NCI-H2081 treated with DMSO at 0.1 percent for 48 hours (cell line): ENCODE results near the gene RAB20.
"Not testable (repeated sequence)": the region's sequence is repeated elsewhere in the genome, so short reads cannot be mapped to it uniquely, and the experiment has no call there.

Experiments used
- DNase-seq: peaks from one replicate; lab custom pipeline; 2025; lab: John Stamatoyannopoulos, UW

Gene RAB20

GRCh38 chr13:110554946-110555345 lies 6.6 kb downstream of the RAB20 start:
- no peak for DNase-seq

GRCh38 chr13:110554227-110554836 lies 7.2 kb downstream of the RAB20 start:
- no peak for DNase-seq

- DNase-seq, result no peak
Measured at GRCh38 chr13:110553417-110553816, 8.1 kb downstream of the RAB20 start.

GRCh38 chr13:110552767-110553166 lies 8.8 kb downstream of the RAB20 start:
- DNase-seq, result no peak

GRCh38 chr13:110551284-110551683 lies 10.2 kb downstream of the RAB20 start:
- no peak for DNase-seq

- no peak for DNase-seq
Measured at GRCh38 chr13:110549795-110550160, 11.7 kb downstream of the RAB20 start.

GRCh38 chr13:110548891-110549794 lies 12.4 kb downstream of the RAB20 start:
- DNase-seq, result no peak

- no peak for DNase-seq
Measured at GRCh38 chr13:110546926-110547325, 14.6 kb downstream of the RAB20 start.

- DNase-seq, result no peak
Measured at GRCh38 chr13:110546378-110546777, 15.1 kb downstream of the RAB20 start.

GRCh38 chr13:110542169-110542796 lies 19.2 kb downstream of the RAB20 start:
- DNase-seq, result no peak

GRCh38 chr13:110541526-110541920 lies 20.0 kb downstream of the RAB20 start:
- DNase-seq, result no peak

GRCh38 chr13:110540871-110541525 lies 20.5 kb downstream of the RAB20 start:
- no peak for DNase-seq

GRCh38 chr13:110539894-110540293 lies 21.6 kb downstream of the RAB20 start:
- no peak for DNase-seq

GRCh38 chr13:110538632-110539031 lies 22.9 kb downstream of the RAB20 start:
- no peak for DNase-seq

GRCh38 chr13:110536006-110536693 lies 25.4 kb downstream of the RAB20 start:
- DNase-seq, result no peak

GRCh38 chr13:110535526-110535925 lies 26.0 kb downstream of the RAB20 start:
- no peak for DNase-seq

- no peak for DNase-seq
Measured at GRCh38 chr13:110533771-110534670, 27.5 kb downstream of the RAB20 start.

- DNase-seq, result not testable (repeated sequence)
Measured at GRCh38 chr13:110532258-110532657, 29.3 kb downstream of the RAB20 start.

GRCh38 chr13:110531671-110532083 lies 29.8 kb downstream of the RAB20 start:
- no peak for DNase-seq

GRCh38 chr13:110531100-110531499 lies 30.4 kb downstream of the RAB20 start:
- no peak for DNase-seq
